ENCODE results near the gene EMX2.

EMX2 gene

DNA sequence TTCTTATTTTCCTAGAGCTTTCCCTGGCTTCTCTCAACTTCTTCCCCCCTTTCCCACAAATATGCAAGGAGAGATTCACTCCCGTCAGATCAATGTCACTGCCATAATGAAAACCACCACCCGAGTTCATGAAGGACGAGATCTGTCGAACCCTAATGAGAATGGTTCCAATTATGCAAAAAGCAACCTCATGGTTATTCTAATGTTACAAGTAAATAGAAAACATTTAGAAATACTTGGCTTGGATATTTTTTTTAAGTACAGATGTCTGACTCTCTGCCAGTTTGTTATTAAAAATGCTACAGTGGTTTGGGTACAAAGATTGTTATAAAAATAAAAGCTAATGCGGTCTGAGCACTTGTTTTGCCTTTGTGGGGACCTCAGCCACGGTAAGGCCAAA lies 25.9 kb upstream of the EMX2 start:
- no peak for TF ChIP-seq YY1 (IDR thresholded peaks at IDR 0.05; ENCODE audit: low read depth)
- TF ChIP-seq FOXM1 (IDR thresholded peaks at IDR 0.05; ENCODE audit: borderline replicate concordance, low read depth), result no peak
- no peak for TF ChIP-seq REST (IDR thresholded peaks at IDR 0.05; ENCODE audit: low read depth)

GRCh38 chr10:117518246-117518645 lies 24.3 kb upstream of the EMX2 start:
- no peak for TF ChIP-seq ZBTB7A (IDR thresholded peaks at IDR 0.05; ENCODE audit: low read depth)

- no peak for TF ChIP-seq RAD21 (IDR thresholded peaks at IDR 0.05; ENCODE audit: low read depth)
- no peak for TF ChIP-seq USF1 (IDR thresholded peaks at IDR 0.05)
- no peak for TF ChIP-seq CREB1 (IDR thresholded peaks at IDR 0.05; ENCODE audit: low read depth)
- TF ChIP-seq TAF1 (IDR thresholded peaks at IDR 0.05; ENCODE audit: low read depth), result no peak
- no peak for TF ChIP-seq CEBPB (IDR thresholded peaks at IDR 0.05)
- no peak for TF ChIP-seq TEAD4 (IDR thresholded peaks at IDR 0.05)
- no peak for TF ChIP-seq YY1 (IDR thresholded peaks at IDR 0.05; ENCODE audit: low read depth)
- TF ChIP-seq NFIC (IDR thresholded peaks at IDR 0.05), result no peak
- no peak for TF ChIP-seq ZBTB7A (IDR thresholded peaks at IDR 0.05; ENCODE audit: low read depth)
- no peak for TF ChIP-seq EP300 (IDR thresholded peaks at IDR 0.05; ENCODE audit: borderline replicate concordance)
- no peak for TF ChIP-seq TCF12 (IDR thresholded peaks at IDR 0.05; ENCODE audit: low read depth)
- TF ChIP-seq, protein P1, sequence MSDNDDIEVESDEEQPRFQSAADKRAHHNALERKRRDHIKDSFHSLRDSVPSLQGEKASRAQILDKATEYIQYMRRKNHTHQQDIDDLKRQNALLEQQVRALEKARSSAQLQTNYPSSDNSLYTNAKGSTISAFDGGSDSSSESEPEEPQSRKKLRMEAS (IDR thresholded peaks at IDR 0.05), result no peak
These were observed 23.3 kb upstream of the EMX2 start for GRCh38 chr10:117519286-117519685.

DNA sequence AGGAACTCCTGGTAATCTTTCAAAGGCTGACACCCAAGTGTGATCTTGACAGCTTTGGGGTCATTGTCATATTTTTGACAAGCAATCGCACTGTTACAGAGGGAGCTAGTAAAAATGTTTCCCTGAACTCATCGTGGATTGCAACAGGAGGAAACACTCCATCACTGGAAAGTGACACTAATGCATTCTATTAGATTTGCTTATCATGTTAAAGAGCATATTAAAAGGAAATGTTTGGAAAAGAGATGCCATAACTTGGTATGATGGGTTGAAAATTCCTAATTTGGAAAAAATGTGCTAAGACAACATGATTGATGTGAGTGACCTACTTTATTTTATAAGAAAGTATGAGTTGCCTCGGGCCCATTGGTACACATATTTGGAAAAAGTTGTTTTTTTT lies 22.7 kb upstream of the EMX2 start:
- TF ChIP-seq FOXM1 (IDR thresholded peaks at IDR 0.05; ENCODE audit: borderline replicate concordance, low read depth) (no peak), EGR1 (IDR thresholded peaks at IDR 0.05) (no peak), TEAD4 (IDR thresholded peaks at IDR 0.05) (no peak), CEBPB (IDR thresholded peaks at IDR 0.05) (no peak), EP300 (IDR thresholded peaks at IDR 0.05; ENCODE audit: borderline replicate concordance) (no peak), RAD21 (IDR thresholded peaks at IDR 0.05; ENCODE audit: low read depth) (no peak)

GRCh38 chr10:117530791-117531190 lies 11.8 kb upstream of the EMX2 start:
- TF ChIP-seq EP300 (IDR thresholded peaks at IDR 0.05; ENCODE audit: borderline replicate concordance) (no peak), REST (IDR thresholded peaks at IDR 0.05; ENCODE audit: low read depth) (no peak), USF1 (IDR thresholded peaks at IDR 0.05) (no peak), CEBPB (IDR thresholded peaks at IDR 0.05) (no peak), TEAD4 (IDR thresholded peaks at IDR 0.05) (no peak), CREB1 (IDR thresholded peaks at IDR 0.05; ENCODE audit: low read depth) (no peak), ZBTB7A (IDR thresholded peaks at IDR 0.05; ENCODE audit: low read depth) (no peak), FOXM1 (IDR thresholded peaks at IDR 0.05; ENCODE audit: borderline replicate concordance, low read depth) (no peak), TCF12 (IDR thresholded peaks at IDR 0.05; ENCODE audit: low read depth) (no peak), TAF1 (IDR thresholded peaks at IDR 0.05; ENCODE audit: low read depth) (no peak), NFIC (IDR thresholded peaks at IDR 0.05) (no peak), RAD21 (IDR thresholded peaks at IDR 0.05; ENCODE audit: low read depth) (no peak)
- TF ChIP-seq, protein P1 (IDR thresholded peaks at IDR 0.05), result no peak

GRCh38 chr10:117531371-117532002 lies 11.1 kb upstream of the EMX2 start:
- TF ChIP-seq EGR1 (IDR thresholded peaks at IDR 0.05), result no peak
- TF ChIP-seq EP300 (IDR thresholded peaks at IDR 0.05; ENCODE audit: borderline replicate concordance), result no peak
- TF ChIP-seq TEAD4 (IDR thresholded peaks at IDR 0.05), result no peak
- TF ChIP-seq CEBPB (IDR thresholded peaks at IDR 0.05), result no peak
- no peak for TF ChIP-seq USF1 (IDR thresholded peaks at IDR 0.05)
- TF ChIP-seq FOXM1 (IDR thresholded peaks at IDR 0.05; ENCODE audit: borderline replicate concordance, low read depth), result no peak
